Rectal smooth muscle tissue (tissue), 1 donor: ENCODE results near the gene OTX1.
"Not testable (repeated sequence)": the region's sequence is repeated elsewhere in the genome, so short reads cannot be mapped to it uniquely, and the experiment has no call there.

Source experiments
- H3K27ac ChIP-seq: one replicate; pipeline ENCODE4 v1.7.0; 2013; ENCODE audit warnings: low read depth, low read length, inconsistent platforms
- H3K27me3 ChIP-seq: one replicate; pipeline ENCODE4 v1.7.0; 2013; ENCODE audit warnings: low read length; ENCODE audit not compliant: control insufficient read depth, insufficient read depth
- H3K36me3 ChIP-seq: one replicate; pipeline ENCODE4 v1.7.0; 2013; ENCODE audit warnings: low read length; ENCODE audit not compliant: control insufficient read depth, insufficient read depth
- H3K4me1 ChIP-seq: one replicate; pipeline ENCODE4 v1.7.0; 2013; ENCODE audit warnings: low read length; ENCODE audit not compliant: control insufficient read depth, insufficient read depth
- H3K4me3 ChIP-seq: one replicate; pipeline ENCODE4 v1.7.0; 2013; ENCODE audit warnings: low read length
- H3K9ac ChIP-seq: one replicate; pipeline ENCODE4 v1.7.0; 2013; ENCODE audit warnings: low read length

The OTX1 gene

GRCh38 chr2:63074399-63074798, 23.8 kb downstream of the OTX1 start:
- H3K27ac ChIP-seq, H3K27me3 ChIP-seq, H3K9ac ChIP-seq, H3K36me3 ChIP-seq, H3K4me3 ChIP-seq, H3K4me1 ChIP-seq: not testable (repeated sequence)

GRCh38 chr2:63078852-63079606, 28.4 kb downstream of the OTX1 start:
- Histone ChIP-seq H3K9ac (no peak overlapping the region), H3K36me3 (no peaks in the 10 kb centered on the region), H3K4me1 (no peaks in the 10 kb centered on the region), H3K27ac (no peak overlapping the region), H3K4me3 (no peak overlapping the region), H3K27me3 (no peaks in the 10 kb centered on the region)

- Histone ChIP-seq H3K27me3 (no peaks in the 10 kb centered on the region), H3K4me3 (no peak overlapping the region), H3K4me1 (no peaks in the 10 kb centered on the region), H3K36me3 (no peaks in the 10 kb centered on the region), H3K9ac (no peak overlapping the region), H3K27ac (no peak overlapping the region)
Observed at GRCh38 chr2:63081404-63081803, 30.8 kb downstream of the OTX1 start.

GRCh38 chr2:63086687-63087086, 36.1 kb downstream of the OTX1 start:
- no peaks in the 10 kb centered on the region for H3K36me3 ChIP-seq
- no peak overlapping the region for H3K9ac ChIP-seq
- no peak overlapping the region for H3K4me3 ChIP-seq
- no peaks in the 10 kb centered on the region for H3K4me1 ChIP-seq
- H3K27ac ChIP-seq: no peak overlapping the region
- no peaks in the 10 kb centered on the region for H3K27me3 ChIP-seq

- no peaks in the 10 kb centered on the region for H3K27me3 ChIP-seq
- H3K27ac ChIP-seq: no peak overlapping the region
- no peaks in the 10 kb centered on the region for H3K4me1 ChIP-seq
- no peak overlapping the region for H3K9ac ChIP-seq
- no peak overlapping the region for H3K4me3 ChIP-seq
- no peaks in the 10 kb centered on the region for H3K36me3 ChIP-seq
Observed at GRCh38 chr2:63092401-63092800, 41.8 kb downstream of the OTX1 start.

GRCh38 chr2:63092857-63093256, 42.2 kb downstream of the OTX1 start:
- no peak overlapping the region for H3K9ac ChIP-seq
- no peak overlapping the region for H3K27ac ChIP-seq
- no peaks in the 10 kb centered on the region for H3K36me3 ChIP-seq
- no peak overlapping the region for H3K4me3 ChIP-seq
- no peaks in the 10 kb centered on the region for H3K27me3 ChIP-seq
- H3K4me1 ChIP-seq: no peaks in the 10 kb centered on the region

GRCh38 chr2:63093502-63093901, 42.9 kb downstream of the OTX1 start:
- no peak overlapping the region for H3K27ac ChIP-seq
- no peak overlapping the region for H3K4me3 ChIP-seq
- no peaks in the 10 kb centered on the region for H3K4me1 ChIP-seq
- no peak overlapping the region for H3K9ac ChIP-seq
- no peaks in the 10 kb centered on the region for H3K36me3 ChIP-seq
- H3K27me3 ChIP-seq: no peaks in the 10 kb centered on the region

GRCh38 chr2:63096491-63096890, 45.9 kb downstream of the OTX1 start:
- Histone ChIP-seq H3K27ac (no peak overlapping the region), H3K4me3 (no peak overlapping the region), H3K9ac (no peak overlapping the region), H3K4me1 (no peaks in the 10 kb centered on the region), H3K36me3 (no peaks in the 10 kb centered on the region), H3K27me3 (no peaks in the 10 kb centered on the region)

- Histone ChIP-seq H3K27ac (no peak overlapping the region), H3K9ac (no peak overlapping the region), H3K4me3 (no peak overlapping the region), H3K4me1 (no peaks in the 10 kb centered on the region), H3K36me3 (no peaks in the 10 kb centered on the region), H3K27me3 (no peaks in the 10 kb centered on the region)
Observed at GRCh38 chr2:63099032-63099431, 48.4 kb downstream of the OTX1 start.

- Histone ChIP-seq H3K36me3 (no peaks in the 10 kb centered on the region), H3K4me3 (no peak overlapping the region), H3K27ac (no peak overlapping the region), H3K9ac (no peak overlapping the region), H3K27me3 (no peaks in the 10 kb centered on the region), H3K4me1 (no peaks in the 10 kb centered on the region)
Observed at GRCh38 chr2:63101954-63102353, 51.3 kb downstream of the OTX1 start.

- Histone ChIP-seq H3K9ac (no peak overlapping the region), H3K4me1 (no peaks in the 10 kb centered on the region), H3K27ac (no peak overlapping the region), H3K4me3 (no peak overlapping the region), H3K27me3 (no peaks in the 10 kb centered on the region), H3K36me3 (no peaks in the 10 kb centered on the region)
Observed at GRCh38 chr2:63104482-63104881, 53.9 kb downstream of the OTX1 start.
